Measurements from ENCODE around the gene XRN1. TPM values are rescaled to one million over a fixed set of nuclear protein-coding genes. Genes with fewer than 3 reads are reported as not detected.
"Not testable (repeated sequence)": the region's sequence is repeated elsewhere in the genome, so short reads cannot be mapped to it uniquely, and the experiment has no call there.

Gene XRN1
- total and polyA plus RNA-seq, 10 donors, result 5.3 to 87.5 (median 76.9) TPM

DNA sequence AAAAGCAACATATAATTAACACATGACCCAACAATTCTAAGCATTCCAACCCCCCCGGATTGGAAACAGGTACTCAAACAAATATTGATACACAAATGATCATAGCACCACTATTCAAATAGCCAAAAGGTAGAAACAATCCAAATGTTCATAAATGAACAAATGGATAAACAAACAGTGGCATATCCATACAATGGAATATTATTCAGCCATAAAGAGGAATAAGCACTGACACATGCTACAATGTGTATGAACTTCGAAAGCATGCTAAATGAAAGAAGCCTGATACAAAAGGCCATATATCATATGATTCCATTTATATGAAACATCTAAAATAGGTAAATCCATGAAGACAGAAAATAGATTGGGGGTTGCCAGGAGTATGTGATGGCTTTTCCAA, 62.8 kb downstream of the XRN1 start:
- no peak overlapping the region for H3K27ac ChIP-seq
- WGBS, 5 donors, result 94 to 97% (median 96%) methylated on average over 2 of the region's 2 CpGs
- H3K4me3 ChIP-seq, result no peak overlapping the region
- intact Hi-C loops (cut with DNase I; ENCODE audit: low total_unique reads), result no loop called here
- peaks cover 0 to 24% (median 8%) of the 10 kb centered on the region in 8 donors for H3K9me3 ChIP-seq
- no peak for DNase-seq
- H3K4me1 ChIP-seq, result no peaks in the 10 kb centered on the region
- TF ChIP-seq POLR2AphosphoS5 (IDR thresholded peaks at IDR 0.05) (no peak), POLR2A (IDR thresholded peaks at IDR 0.05) (no peak)
- TF ChIP-seq, protein P1, sequence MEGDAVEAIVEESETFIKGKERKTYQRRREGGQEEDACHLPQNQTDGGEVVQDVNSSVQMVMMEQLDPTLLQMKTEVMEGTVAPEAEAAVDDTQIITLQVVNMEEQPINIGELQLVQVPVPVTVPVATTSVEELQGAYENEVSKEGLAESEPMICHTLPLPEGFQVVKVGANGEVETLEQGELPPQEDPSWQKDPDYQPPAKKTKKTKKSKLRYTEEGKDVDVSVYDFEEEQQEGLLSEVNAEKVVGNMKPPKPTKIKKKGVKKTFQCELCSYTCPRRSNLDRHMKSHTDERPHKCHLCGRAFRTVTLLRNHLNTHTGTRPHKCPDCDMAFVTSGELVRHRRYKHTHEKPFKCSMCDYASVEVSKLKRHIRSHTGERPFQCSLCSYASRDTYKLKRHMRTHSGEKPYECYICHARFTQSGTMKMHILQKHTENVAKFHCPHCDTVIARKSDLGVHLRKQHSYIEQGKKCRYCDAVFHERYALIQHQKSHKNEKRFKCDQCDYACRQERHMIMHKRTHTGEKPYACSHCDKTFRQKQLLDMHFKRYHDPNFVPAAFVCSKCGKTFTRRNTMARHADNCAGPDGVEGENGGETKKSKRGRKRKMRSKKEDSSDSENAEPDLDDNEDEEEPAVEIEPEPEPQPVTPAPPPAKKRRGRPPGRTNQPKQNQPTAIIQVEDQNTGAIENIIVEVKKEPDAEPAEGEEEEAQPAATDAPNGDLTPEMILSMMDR (IDR thresholded peaks at IDR 0.05 in 8 of 11, conservative IDR thresholded peaks at IDR 0.05 in 3 of 11), result no peak
- peaks cover 0 to 99% (median 75%) of the 10 kb centered on the region in 6 donors for H3K36me3 ChIP-seq
- H3K27me3 ChIP-seq (replicated peaks in 1 of 7), result no peaks in the 10 kb centered on the region

DNA sequence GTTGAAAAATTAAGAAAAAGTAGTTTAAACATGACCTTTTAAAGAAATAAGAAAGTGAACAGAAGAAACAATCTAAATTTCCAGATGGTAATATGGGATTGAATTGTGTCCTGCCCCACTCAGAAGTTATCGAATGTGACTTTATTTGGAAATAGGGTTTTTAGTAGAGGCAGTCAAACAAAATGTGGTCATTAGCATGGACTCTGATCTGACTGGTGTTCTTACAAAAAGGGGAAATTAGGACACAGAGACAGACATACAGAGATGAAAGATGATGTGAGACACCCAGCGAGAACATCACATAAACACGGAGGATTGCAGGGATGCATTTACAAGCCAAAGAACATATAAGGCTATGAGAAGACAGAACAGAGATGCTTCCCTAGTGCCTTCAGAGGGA, 73.2 kb downstream of the XRN1 start:
- WGBS, 5 donors, result 93 to 98% (median 96%) methylated on average over 3 of the region's 3 CpGs
- intact Hi-C loops (cut with DNase I; ENCODE audit: low total_unique reads), result no loop called here
- H3K27ac ChIP-seq, result no peak overlapping the region
- no peaks in the 10 kb centered on the region for H3K9me3 ChIP-seq
- TF ChIP-seq, protein P1 (IDR thresholded peaks at IDR 0.05 in 8 of 11, conservative IDR thresholded peaks at IDR 0.05 in 3 of 11), result no peak
- TF ChIP-seq POLR2AphosphoS5 (IDR thresholded peaks at IDR 0.05) (no peak), POLR2A (IDR thresholded peaks at IDR 0.05) (no peak)
- H3K36me3 ChIP-seq, result peaks cover 0 to 98% (median 56%) of the 10 kb centered on the region in 6 donors
- no peak overlapping the region for H3K4me3 ChIP-seq
- H3K27me3 ChIP-seq (replicated peaks in 1 of 7), result no peaks in the 10 kb centered on the region
- H3K4me1 ChIP-seq, result peaks cover 0 to 4% (median 0%) of the 10 kb centered on the region in 6 donors
- no peak for DNase-seq

DNA sequence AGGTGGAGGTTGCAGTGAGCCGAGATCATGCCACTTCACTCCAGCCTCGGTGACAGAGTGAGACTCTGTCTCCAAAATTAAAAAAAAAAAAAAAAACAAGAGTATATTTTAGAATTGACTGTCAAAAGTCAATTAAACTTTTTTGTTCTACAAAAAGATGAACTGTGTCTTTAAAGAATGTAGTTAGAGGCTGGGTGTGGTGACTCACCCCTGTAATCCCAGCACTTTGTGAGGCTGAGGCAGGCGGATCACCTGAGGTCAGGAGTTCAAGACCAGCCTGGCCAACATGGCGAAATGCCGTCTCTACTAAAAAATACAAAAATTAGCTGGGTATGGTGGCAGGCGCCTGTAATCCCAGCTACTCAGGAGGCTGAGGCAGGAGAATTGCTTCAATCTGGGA, 78.3 kb downstream of the XRN1 start:
- WGBS, 5 donors, result 94 to 99% (median 96%) methylated on average over 6 of the region's 6 CpGs
- DNase-seq; H3K27me3 ChIP-seq (replicated peaks in 1 of 7); H3K4me1 ChIP-seq; H3K9me3 ChIP-seq; H3K4me3 ChIP-seq; intact Hi-C loops (cut with DNase I; ENCODE audit: low total_unique reads); H3K27ac ChIP-seq: not testable (repeated sequence)
- peaks cover 0 to 98% (median 49%) of the 10 kb centered on the region in 6 donors for H3K36me3 ChIP-seq

- Histone ChIP-seq H3K27ac (no peak overlapping the region), H3K4me3 (no peak overlapping the region), H3K9me3 (no peaks in the 10 kb centered on the region), H3K36me3 (peaks cover 0 to 100% (median 55%) of the 10 kb centered on the region in 6 donors), H3K27me3 (replicated peaks in 1 of 7) (no peaks in the 10 kb centered on the region), H3K4me1 (no peaks in the 10 kb centered on the region)
- intact Hi-C loops (cut with DNase I; ENCODE audit: low total_unique reads), result no loop called here
- DNase-seq, result no peak
- WGBS, 5 donors, result 69 to 88% (median 75%) methylated on average over 1 of the region's 1 CpG
- TF ChIP-seq POLR2A (IDR thresholded peaks at IDR 0.05) (no peak), POLR2AphosphoS5 (IDR thresholded peaks at IDR 0.05) (no peak)
- TF ChIP-seq, protein P1 (IDR thresholded peaks at IDR 0.05 in 8 of 11, conservative IDR thresholded peaks at IDR 0.05 in 3 of 11), result no peak
These were observed 81.4 kb downstream of the XRN1 start for GRCh38 chr3:142366434-142366833.

GRCh38 chr3:142363936-142364467, 83.8 kb downstream of the XRN1 start:
- Histone ChIP-seq H3K4me3 (no peak overlapping the region), H3K27ac (no peak overlapping the region), H3K4me1 (no peaks in the 10 kb centered on the region), H3K9me3 (no peaks in the 10 kb centered on the region), H3K27me3 (replicated peaks in 1 of 7) (no peaks in the 10 kb centered on the region), H3K36me3 (peaks cover 0 to 100% (median 60%) of the 10 kb centered on the region in 6 donors)
- intact Hi-C loops (cut with DNase I; ENCODE audit: low total_unique reads), result no loop called here
- WGBS, 5 donors, result 93 to 100% (median 94%) methylated on average over 2 of the region's 2 CpGs
- no peak for DNase-seq
- TF ChIP-seq POLR2A (IDR thresholded peaks at IDR 0.05), result no peak
- TF ChIP-seq, protein P1 (IDR thresholded peaks at IDR 0.05 in 8 of 11, conservative IDR thresholded peaks at IDR 0.05 in 3 of 11), result no peak
- TF ChIP-seq POLR2AphosphoS5 (IDR thresholded peaks at IDR 0.05), result no peak

DNA sequence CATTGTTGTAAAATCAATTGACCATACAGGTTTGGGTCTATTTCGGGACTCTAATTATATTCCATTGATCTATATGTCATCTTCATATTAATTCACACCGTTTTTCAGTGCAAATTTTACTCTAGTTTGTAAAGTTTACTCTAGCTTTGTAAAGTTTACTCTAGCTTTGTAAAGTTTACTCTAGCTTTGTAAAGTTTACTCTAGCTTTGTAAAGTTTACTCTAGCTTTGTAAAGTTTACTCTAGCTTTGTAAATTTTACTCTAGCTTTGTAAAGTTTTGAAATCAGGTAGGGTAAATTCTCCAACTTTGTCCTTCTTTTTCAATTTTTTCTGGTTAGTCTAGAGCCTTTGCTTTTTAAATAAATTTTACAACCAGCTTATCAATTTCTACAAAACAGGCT, 84.4 kb downstream of the XRN1 start:
- DNase-seq; intact Hi-C loops (cut with DNase I; ENCODE audit: low total_unique reads); H3K9me3 ChIP-seq; H3K4me1 ChIP-seq; H3K27ac ChIP-seq; H3K4me3 ChIP-seq; H3K27me3 ChIP-seq (replicated peaks in 1 of 7): not testable (repeated sequence)
- 95 to 97% (median 97%) methylated on average over 2 of the region's 2 CpGs for WGBS, 5 donors
- peaks cover 0 to 100% (median 59%) of the 10 kb centered on the region in 6 donors for H3K36me3 ChIP-seq

Data from spleen (tissue), 11 donors.